HG02798 (cell line): Measurements from ENCODE around the gene NEK4.

Experiments used
- ATAC-seq: cut with Tn5 transposase; IDR thresholded peaks from one replicate; pipeline ENCODE4 v1.9.1; 2021; ENCODE audit warnings: mild to moderate bottlenecking; ENCODE audit not compliant: unreplicated experiment, poor library complexity

The NEK4 gene

GRCh38 chr3:52705688-52706686 lies 64.8 kb downstream of the NEK4 start, which contains the start of the genes GLT8D1 and SPCS1:
GLT8D1 (minus strand) TSS chr3:52705791; CDS start chr3:52700460, 5,331 bp downstream.
SPCS1 (plus strand) TSS chr3:52706106; CDS start chr3:52706247, 141 bp downstream.
- ATAC-seq, result peak; percentile 83

DNA sequence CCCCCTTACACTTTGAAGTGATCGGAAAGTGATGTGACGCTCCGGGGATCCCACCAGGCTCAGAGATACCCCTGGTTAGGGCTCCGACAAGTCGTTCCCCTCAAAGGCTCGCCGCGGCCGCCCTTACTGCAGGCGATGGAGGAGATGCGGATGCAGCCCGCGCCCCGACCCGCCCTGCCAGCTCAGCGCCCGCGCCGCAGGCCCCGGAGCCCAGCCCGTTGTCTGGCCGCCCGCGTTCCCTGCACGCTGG lies 65.4 kb downstream of the NEK4 start:
- ATAC-seq, result no peak

DNA sequence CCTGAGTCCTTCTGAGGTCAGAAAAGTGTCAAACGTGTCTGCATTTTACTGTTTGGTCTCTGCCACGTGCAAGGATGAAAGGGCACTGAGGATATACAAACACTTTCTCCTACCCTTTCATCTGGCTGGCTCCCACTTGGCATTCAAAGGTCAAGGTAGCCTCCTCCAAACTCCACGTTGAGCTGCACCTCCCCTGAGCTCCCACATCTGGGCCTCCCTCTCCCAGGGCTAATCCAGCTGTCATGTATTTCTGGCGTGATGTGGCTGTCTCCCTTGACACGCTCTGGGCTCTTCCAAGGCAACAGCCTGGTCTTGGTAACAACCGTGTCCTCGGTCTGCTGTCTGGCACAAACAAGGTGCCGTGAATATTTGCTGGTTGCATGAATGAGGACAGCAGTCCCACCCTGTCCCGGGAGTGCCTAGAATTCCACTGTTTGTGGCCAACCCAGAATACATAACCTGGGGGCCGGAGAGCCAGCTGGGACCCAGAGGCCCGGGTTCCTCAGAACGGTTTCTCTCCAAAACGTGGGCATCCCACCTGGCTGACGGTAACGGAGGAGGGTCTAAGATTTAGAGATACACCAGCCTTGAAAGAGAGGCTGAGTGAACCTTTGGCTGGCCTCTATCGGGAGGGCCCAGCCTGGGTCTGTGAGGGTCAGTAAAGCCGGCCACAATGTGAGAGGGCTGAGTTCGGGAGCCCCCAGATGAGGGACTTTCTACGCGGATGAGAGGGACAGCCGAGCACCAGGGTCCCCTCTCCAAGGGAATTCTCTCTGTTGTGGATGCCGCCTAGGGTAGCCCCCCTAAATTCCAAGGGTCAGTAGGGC lies 65.9 kb downstream of the NEK4 start:
- no peak for ATAC-seq

DNA sequence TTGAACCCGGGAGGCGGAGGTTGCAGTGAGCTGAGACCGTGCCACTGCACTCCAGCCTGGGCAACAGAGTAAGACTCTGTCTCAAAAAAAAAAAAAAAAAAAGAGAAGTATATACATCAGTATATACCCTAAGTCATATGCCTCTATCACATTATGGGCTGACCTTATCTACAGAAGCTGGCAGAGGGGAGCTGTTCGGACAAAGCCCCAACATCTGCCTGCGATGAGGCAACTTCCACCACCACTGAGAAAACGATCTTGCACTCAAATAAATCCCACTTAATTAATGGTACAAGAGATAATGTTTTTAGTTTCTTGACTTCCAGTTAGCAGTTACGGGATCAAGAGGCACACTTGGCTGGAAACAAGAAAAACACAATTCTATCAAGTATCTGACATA lies 67.4 kb downstream of the NEK4 start:
- no peak for ATAC-seq

GRCh38 chr3:52697632-52697965 lies 73.1 kb downstream of the NEK4 start:
- ATAC-seq, result no peak

- ATAC-seq, result no peak
Observed at GRCh38 chr3:52696830-52697631, 73.7 kb downstream of the NEK4 start.

DNA sequence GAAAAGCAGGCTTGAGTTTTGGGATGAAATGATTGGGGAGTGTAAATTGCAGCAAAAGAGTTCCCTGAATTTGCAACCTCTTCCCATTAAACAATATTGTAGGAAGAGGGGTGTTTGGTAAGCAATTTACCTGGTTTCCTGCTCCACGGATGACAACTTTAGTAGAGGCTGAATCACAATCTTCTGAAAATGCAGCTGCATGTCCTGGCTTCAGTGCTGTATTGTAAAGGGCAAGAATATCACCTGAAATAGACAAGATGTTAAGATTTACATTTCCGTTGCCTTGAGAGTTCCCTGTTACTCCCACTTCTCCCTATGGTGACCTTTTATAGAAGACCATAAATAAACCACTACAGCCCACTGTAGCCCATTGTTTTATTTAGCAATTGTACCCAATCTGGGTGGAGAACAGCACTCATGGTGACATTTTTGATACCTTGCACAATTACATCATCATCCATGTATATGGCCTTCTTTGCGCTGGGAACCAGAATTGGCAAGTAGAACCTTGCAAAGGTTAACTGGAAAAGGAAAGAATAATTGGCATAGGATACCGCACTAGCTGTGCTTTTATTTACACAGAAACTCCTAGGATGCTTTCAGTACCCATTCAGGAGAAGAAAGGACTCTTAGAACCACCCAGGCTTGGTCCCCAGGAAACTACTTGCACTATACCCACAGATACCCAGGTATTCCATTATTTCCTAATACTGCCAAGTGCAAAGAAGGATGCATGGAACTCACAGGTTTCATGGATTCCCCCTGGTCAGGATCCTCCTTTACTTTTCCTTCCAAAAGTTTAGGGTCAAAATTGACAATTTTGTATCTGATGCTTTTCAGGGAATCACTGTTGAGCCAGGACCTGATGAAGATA lies 74.7 kb downstream of the NEK4 start:
- no peak for ATAC-seq

GRCh38 chr3:52694528-52695189 lies 76.1 kb downstream of the NEK4 start:
- no peak for ATAC-seq

GRCh38 chr3:52693071-52693470 lies 77.7 kb downstream of the NEK4 start:
- ATAC-seq, result no peak

DNA sequence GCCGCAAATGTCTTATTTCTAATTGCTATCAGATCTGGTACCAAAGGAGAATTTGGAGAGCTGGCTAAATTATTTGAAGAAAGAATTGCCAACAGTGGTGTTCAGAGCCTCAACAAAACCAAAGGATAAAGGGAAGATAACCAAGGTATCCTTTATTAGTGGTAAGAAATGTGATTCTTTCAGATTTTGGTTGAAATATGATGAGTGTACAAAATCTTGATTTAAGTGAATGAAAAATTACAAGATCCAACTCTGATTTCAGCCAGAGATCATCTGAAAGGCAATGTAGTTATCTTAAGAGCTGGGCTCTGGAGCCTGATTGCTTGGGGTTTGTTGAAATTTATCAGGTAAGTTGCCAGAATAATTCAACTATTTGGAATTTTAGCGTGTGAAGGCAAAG lies 80.2 kb downstream of the NEK4 start:
- no peak for ATAC-seq

DNA sequence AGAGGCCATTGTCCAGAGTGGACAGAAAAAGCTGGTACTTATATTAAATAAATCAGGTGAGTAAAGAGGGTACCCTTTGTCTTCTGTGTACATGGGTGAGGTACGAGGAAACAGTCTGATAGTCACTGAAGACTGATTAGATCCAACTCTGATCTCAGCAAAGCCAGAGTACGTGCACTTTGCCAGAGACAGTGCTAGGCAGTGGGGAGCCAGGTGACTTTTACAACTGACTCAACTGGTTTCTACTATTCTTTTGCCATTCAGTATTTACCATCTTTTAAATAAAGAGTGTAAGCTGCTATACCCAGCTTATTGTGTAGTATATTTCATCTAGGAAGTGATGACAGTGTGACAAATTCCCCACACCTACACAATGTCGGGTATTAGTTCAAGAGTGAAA lies 81.6 kb downstream of the NEK4 start:
- no peak for ATAC-seq

DNA sequence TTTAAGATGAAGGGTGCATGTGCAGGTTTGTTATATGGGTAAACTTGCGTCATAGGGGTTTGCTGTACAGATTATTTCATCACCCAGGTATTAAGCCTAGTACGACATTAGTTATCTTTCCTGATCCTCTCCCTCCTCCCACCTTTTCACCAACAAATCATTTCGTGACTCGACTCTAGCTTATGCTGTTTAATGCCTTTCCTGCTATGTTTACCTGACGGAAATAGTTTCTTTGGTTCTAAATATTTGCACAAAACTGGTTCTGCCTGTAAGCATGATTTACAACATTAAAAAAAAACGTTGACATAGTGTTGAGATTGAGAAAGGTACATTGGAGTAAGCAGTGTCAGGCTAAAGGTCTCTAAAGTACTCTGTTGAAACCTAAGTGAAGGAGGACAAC lies 82.5 kb downstream of the NEK4 start:
- ATAC-seq, result no peak

- ATAC-seq, result peak; percentile 85
Observed at GRCh38 chr3:52685709-52686691, 84.7 kb downstream of the NEK4 start, which contains the start of the genes GNL3 and PBRM1. GNL3 (plus strand) TSS chr3:52686032; CDS start chr3:52686093, 61 bp downstream. PBRM1 (minus strand) TSS chr3:52685913.

DNA sequence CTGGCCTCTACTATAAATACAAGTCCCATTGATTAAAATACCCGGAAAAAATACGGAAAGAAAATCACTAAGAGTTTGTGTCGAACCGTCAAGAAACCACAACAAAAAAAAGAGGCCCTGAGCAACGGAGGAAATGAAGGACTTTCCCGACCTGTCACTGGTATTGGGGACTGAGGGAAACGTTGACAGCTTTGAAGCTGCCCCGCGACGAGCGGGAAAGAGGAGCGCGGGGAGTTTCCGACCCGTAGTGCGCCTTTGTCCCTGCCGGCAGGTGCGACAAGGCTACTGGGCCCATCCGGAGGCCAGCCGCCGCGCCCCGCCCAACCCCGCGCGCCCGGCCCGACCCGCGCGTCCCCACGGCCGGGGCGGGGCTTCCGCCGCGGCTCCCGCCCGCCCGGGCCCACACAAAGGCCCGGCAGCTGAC lies 85.4 kb downstream of the NEK4 start:
- ATAC-seq, result peak; percentile 84

DNA sequence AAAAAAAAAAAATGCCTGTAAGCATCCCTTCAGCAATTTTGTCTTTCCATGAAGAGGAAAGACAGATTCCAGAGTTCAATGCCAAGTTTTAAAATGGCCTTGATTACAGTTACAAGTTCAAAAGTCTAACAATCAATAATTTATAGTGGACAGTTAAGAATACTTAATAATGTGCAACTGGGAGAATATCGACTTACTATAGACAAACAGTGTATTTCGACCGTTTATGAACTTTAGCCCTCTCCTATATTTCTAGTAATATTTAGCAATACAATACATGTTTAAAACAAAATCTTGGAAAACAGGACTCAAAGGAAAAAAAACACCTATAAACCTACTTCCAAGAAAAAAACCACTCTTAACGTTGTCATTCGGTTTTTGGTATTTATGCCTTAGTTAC lies 86.6 kb downstream of the NEK4 start:
- ATAC-seq, result no peak

DNA sequence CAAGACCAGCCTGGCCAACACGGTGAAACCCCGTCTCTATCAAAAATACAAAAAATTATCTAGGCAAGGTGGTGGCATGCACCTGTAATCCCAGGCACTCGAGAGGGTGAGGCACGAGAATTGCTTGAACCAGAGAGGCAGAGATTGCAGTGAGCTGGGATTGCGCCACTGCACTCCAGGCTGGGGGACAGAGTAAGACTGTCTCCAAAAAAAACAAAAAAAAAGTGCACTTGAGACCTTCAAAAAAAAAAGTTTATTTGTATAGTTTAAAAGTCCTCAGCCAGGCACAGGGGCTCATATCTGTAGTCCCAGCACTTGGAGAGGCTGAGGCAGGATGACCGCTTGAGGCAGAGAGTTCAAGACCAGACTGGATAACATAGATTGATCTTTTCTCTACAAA lies 87.1 kb downstream of the NEK4 start:
- ATAC-seq, result no peak

DNA sequence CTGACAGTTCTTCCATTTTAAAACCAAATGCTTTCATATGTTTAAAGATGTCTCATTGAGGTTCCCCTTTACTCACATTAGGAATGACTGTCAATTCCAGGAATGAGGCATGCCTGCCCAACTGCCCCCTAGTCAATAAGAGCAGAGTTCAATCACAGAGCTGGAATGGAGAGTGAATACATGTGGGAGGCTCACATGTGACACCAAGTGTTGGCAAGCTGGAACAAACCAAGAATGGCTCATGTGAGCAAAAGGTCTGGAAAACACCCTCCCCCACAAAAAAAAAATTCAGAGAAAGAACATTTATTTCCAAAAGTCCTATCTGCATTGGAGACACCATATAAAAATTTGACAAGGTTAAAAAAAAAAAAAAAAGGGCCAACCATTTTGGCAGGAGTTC lies 88.7 kb downstream of the NEK4 start:
- no peak for ATAC-seq

DNA sequence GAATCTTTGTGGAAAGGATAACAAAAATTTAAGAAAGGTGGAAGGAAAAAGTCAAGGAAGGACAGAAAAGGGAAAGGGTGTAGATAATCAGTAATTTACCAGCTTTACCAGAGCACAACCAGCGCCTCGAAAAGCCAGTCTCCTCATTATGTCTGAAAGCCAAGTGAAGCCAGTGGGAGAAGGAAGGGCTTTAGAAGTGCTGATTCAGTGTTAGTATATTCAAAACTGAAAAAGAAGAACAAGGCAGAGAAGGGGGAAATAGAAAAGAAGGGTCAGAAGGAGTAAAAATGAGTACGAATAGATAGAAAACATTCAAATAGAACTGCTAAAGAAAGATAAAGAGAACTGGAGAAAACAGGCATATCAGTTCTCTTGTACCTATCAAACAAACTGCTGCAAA lies 89.1 kb downstream of the NEK4 start:
- ATAC-seq, result no peak
